Measurements from ENCODE around the gene KHDC3L. TPM values are rescaled to one million over a fixed set of nuclear protein-coding genes. Genes with fewer than 3 reads are reported as not detected.

Gene KHDC3L
- total RNA-seq, 1 donor from 2014 or later: not detected

DNA sequence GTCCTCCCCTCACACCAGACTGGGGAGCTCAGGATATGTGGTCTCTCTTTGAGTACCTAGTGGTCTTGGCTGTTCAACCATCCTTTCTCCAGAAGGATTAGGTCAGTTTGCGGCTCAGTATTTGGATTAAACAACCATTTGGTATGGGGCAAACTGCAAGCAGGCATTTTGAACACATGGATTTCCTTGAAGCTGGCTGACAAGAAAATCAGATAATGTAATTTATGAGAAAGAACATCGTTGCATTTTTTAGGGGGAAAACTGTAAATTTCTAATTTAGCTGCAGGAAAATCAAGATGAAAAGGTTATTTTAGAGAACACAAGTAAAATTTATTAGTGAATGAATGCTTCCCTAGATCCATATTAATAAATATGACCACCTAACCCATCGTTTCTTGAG, 33.7 kb upstream of the KHDC3L start:
- no peaks in the 10 kb centered on the region for H3K36me3 Mint-ChIP-seq (ENCODE audit: low read depth)

DNA sequence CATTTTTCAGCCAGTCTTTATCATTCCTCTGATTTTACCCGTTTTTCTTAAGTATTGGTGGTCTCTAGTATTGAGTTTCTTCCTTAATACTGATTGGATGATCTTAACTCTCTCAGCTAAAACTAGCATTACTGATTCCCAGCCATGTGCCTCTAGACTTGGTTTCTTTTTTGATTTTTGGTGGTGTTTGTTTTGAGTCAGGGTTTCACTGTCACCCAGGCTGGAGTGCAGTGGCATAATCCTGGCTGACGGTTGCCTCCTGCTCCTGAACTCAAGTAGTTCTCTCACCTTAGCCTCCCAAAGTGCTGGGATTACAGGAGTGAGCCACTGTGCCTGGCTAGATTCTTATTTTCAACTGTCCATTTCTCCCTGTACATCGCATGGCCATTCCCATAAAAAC, 33.3 kb upstream of the KHDC3L start:
- POLR2A ChIA-PET: interaction anchor here (0.6 kb wide), 1 partner anchor 48 kb away, joined by 3 read pairs; no protein-coding TSS in a partner anchor
- H3K27me3 Mint-ChIP-seq: peaks cover 26% of the 10 kb centered on the region
- no peaks in the 10 kb centered on the region for H3K9me3 Mint-ChIP-seq
- intact Hi-C loops (cut with micrococcal nuclease): loop anchor here (5.0 kb wide), 2 partner anchors 283 to 1942 kb away; no protein-coding TSS in a partner anchor
- TF ChIP-seq, protein P1, sequence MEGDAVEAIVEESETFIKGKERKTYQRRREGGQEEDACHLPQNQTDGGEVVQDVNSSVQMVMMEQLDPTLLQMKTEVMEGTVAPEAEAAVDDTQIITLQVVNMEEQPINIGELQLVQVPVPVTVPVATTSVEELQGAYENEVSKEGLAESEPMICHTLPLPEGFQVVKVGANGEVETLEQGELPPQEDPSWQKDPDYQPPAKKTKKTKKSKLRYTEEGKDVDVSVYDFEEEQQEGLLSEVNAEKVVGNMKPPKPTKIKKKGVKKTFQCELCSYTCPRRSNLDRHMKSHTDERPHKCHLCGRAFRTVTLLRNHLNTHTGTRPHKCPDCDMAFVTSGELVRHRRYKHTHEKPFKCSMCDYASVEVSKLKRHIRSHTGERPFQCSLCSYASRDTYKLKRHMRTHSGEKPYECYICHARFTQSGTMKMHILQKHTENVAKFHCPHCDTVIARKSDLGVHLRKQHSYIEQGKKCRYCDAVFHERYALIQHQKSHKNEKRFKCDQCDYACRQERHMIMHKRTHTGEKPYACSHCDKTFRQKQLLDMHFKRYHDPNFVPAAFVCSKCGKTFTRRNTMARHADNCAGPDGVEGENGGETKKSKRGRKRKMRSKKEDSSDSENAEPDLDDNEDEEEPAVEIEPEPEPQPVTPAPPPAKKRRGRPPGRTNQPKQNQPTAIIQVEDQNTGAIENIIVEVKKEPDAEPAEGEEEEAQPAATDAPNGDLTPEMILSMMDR (IDR thresholded peaks at IDR 0.05): no peak
- H3K4me3 Mint-ChIP-seq: no peak overlapping the region
- ATAC-seq (ENCODE audit: low read depth) (no peak), DNase-seq (no peak)
- CTCF ChIA-PET: interaction anchor here (1.1 to 4.3 kb wide), 3 partner anchors 9 to 46 kb away, joined by 3 to 58 read pairs (median 4); no protein-coding TSS in a partner anchor
- H3K27ac Mint-ChIP-seq: no peak overlapping the region
- H3K4me1 Mint-ChIP-seq: peaks cover 2% of the 10 kb centered on the region
- no peaks in the 10 kb centered on the region for H3K36me3 Mint-ChIP-seq (ENCODE audit: low read depth)

More for the DNA sequence above, 33.7 kb upstream of the KHDC3L start:
- DNase-seq: no peak
- POLR2A ChIA-PET: interaction anchor here (0.6 kb wide), 1 partner anchor 48 kb away, joined by 3 read pairs; no protein-coding TSS in a partner anchor
- Mint-ChIP-seq H3K27ac (no peak overlapping the region), H3K9me3 (no peaks in the 10 kb centered on the region), H3K4me1 (peaks cover 2% of the 10 kb centered on the region), H3K27me3 (peaks cover 26% of the 10 kb centered on the region), H3K4me3 (no peak overlapping the region)
- TF ChIP-seq, protein P1 (IDR thresholded peaks at IDR 0.05): no peak
- no peak for ATAC-seq (ENCODE audit: low read depth)
- intact Hi-C loops (cut with micrococcal nuclease): loop anchor here (5.0 kb wide), 2 partner anchors 284 to 1941 kb away; no protein-coding TSS in a partner anchor
- CTCF ChIA-PET: interaction anchor here (1.1 to 4.3 kb wide), 4 partner anchors 10 to 917 kb away, joined by 3 to 58 read pairs (median 5); no protein-coding TSS in a partner anchor

DNA sequence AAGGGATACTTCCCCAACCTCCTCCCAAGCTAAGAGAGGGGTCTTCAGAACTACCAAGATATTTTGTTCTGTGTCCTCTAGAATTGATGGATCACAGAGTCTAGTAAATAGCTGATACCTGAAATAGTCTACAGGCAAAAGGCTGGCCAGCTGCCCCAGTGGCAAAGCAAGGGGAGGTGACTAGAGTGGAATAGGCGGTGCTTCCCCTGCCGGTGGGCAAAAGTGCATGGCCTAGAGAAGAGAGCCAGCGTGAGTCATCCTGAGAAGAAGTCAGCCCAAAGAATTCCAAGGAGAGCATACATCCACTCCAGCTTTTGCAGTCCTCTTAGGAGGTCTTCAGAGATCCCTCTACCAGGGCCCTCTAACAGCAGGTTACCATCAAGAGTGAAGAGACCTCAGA, 23.1 kb upstream of the KHDC3L start:
- ChIA-PET POLR2A (no interaction called here), CTCF (interaction anchor here (1.5 kb wide), 1 partner anchor 11 kb away, joined by 4 read pairs; no protein-coding TSS in a partner anchor)
- no peaks in the 10 kb centered on the region for H3K4me1 Mint-ChIP-seq
- H3K27me3 Mint-ChIP-seq: no peaks in the 10 kb centered on the region
- no peaks in the 10 kb centered on the region for H3K36me3 Mint-ChIP-seq (ENCODE audit: low read depth)
- TF ChIP-seq, protein P1 (IDR thresholded peaks at IDR 0.05): no peak
- no peak overlapping the region for H3K27ac Mint-ChIP-seq
- DNase-seq: no peak
- no peaks in the 10 kb centered on the region for H3K9me3 Mint-ChIP-seq
- intact Hi-C loops (cut with micrococcal nuclease): no loop called here
- no peak overlapping the region for H3K4me3 Mint-ChIP-seq
- no peak for ATAC-seq (ENCODE audit: low read depth)

DNA sequence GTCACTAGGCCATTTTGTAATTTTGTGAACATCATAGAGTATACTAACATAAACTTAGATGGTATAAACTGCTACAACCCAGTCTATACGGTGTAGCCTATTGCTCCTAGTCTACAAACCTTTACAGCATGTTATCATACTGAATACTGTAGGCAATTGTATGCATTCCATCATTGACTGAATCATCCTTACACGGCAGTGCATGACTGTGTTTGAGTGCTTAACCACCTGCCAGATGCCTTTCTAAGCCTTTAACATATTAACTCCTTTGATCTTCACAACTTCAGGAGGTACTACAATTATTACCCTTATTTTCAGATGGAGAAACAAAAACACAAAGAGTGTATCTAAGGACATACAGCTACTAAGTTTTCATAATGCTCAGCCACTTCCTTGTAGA, 22.4 kb upstream of the KHDC3L start:
- H3K27me3 Mint-ChIP-seq: no peaks in the 10 kb centered on the region
- TF ChIP-seq, protein P1 (IDR thresholded peaks at IDR 0.05): no peak
- H3K4me3 Mint-ChIP-seq: no peak overlapping the region
- POLR2A ChIA-PET: no interaction called here
- H3K36me3 Mint-ChIP-seq (ENCODE audit: low read depth): no peaks in the 10 kb centered on the region
- DNase-seq: no peak
- intact Hi-C loops (cut with micrococcal nuclease): no loop called here
- H3K9me3 Mint-ChIP-seq: no peaks in the 10 kb centered on the region
- H3K27ac Mint-ChIP-seq: no peak overlapping the region
- CTCF ChIA-PET: no interaction called here
- ATAC-seq (ENCODE audit: low read depth): no peak
- no peaks in the 10 kb centered on the region for H3K4me1 Mint-ChIP-seq

DNA sequence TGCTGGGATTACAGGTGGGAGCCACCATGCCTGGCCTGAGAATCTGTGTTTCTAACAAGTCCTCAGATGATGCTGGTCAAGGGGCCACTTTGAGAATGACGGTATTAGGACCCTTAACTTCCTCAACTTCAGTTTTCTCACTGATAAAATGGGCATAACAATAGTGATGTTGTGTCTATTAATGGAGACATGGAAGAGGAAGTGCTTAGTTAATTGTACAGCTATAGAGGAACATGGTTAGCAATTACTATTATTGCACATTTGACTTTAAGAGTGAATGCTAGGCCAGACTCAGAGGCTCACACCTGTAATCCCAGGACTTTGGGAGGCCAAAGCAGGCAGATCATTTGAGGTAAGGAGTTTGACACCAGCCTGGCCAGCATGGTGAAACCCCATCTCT, 21.1 kb upstream of the KHDC3L start:
- intact Hi-C loops (cut with micrococcal nuclease): no loop called here
- ChIA-PET CTCF (no interaction called here), POLR2A (no interaction called here)
- no peak overlapping the region for H3K4me3 Mint-ChIP-seq
- H3K27ac Mint-ChIP-seq: no peak overlapping the region
- no peaks in the 10 kb centered on the region for H3K27me3 Mint-ChIP-seq
- H3K36me3 Mint-ChIP-seq (ENCODE audit: low read depth): no peaks in the 10 kb centered on the region
- no peaks in the 10 kb centered on the region for H3K9me3 Mint-ChIP-seq
- no peaks in the 10 kb centered on the region for H3K4me1 Mint-ChIP-seq
- ATAC-seq (ENCODE audit: low read depth): no peak
- TF ChIP-seq, protein P1 (IDR thresholded peaks at IDR 0.05): no peak
- no peak for DNase-seq
